AG09319 (cell line): ENCODE results near the gene MRPL28.

ENCODE experiments used
- DNase-seq: peaks from one replicate; pipeline ENCODE4 v3.0.0-alpha.2; 2010; ENCODE audit warnings: low read depth; ENCODE audit errors: extremely low read depth
- CTCF ChIP-seq: IDR thresholded peaks from 2 replicates; pipeline ENCODE4 v1.5.1; 2011; ENCODE audit warnings: low read depth, mild to moderate bottlenecking, inconsistent platforms, low read length, moderate library complexity

MRPL28 gene

DNA sequence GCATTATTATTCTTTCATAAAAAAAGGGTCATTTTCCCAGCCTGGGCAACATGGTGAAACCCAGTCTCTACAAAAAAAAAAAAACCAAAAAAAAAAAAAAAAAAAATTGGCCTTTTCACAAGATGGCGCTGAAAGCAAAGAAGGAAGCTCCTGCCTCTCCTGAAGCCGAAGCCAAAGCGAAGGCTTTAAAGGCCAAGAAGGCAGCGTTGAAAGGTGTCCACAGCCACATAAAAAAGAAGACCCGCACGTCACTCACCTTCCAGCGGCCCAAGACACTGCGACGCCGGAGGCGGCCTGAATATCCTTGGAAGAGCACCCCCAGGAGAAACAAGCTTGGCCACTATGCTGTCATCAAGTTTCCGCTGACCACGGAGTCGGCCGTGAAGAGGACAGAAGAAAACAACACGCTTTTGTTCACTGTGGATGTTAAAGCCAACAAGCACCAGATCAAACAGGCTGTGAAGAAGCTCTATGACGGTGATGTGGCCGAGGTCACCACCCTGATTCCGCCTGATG, 16.4 kb upstream of the MRPL28 start:
- no peak for DNase-seq
- no peak for TF ChIP-seq CTCF

- DNase-seq, result no peak
- no peak for TF ChIP-seq CTCF
These were observed 13.2 kb upstream of the MRPL28 start for GRCh38 chr16:383326-384051.

DNA sequence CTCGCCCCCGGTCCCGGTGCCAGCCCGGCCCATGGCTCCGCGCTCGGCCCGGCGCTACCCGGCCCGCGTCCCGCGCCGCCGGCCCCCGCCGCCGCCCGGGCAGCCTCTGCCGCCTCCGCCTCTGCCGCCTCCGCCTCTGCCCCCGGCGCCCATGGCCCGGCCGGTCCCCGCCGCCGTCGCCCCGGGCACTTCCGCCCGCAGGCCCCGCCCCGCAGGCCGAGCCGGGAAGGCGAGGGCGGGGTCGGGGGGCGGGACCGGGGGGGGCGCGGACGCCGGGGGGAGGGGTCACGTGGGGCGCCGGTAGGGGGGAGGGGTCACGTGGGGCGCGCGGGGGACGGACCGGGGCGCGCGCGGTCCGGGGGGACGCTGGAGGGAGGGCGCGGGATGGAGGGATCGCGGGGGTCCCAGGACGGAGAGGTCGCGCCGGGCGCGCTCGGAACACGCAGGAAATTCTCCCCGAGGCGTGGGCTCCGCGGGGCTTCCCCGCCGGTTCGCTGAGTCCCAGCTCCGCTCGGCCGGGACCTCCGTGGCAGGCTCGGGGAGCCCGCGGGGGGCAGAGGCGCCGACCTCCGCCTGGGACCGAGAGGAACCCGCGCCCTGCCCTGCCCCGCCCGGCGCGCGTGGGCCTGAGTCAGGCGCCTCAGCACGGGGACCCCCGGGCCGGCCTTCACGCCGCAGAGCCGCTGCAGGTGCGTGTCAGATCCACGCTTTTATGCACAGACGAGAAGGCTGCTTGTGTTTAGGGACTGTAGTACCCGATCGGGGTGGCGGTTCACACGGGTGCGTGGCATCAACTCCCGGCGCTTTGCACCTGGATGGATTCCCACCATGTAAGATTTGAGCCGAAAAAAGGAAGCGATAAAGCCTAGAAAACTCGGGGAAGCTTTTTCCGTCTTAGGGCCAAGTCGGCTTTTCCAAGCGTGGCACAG, 11.7 kb upstream of the MRPL28 start, which contains the start of gene PGAP6:
Gene PGAP6, minus strand, starts transcription at position 190 of the 929 bp plus-strand sequence. Its CDS starts 157 bp downstream, at position 33.
- no peak for DNase-seq
- TF ChIP-seq CTCF, result no peak

- no peak for TF ChIP-seq CTCF
- DNase-seq, result no peak
These were observed 10.9 kb upstream of the MRPL28 start for GRCh38 chr16:381012-381788.

DNA sequence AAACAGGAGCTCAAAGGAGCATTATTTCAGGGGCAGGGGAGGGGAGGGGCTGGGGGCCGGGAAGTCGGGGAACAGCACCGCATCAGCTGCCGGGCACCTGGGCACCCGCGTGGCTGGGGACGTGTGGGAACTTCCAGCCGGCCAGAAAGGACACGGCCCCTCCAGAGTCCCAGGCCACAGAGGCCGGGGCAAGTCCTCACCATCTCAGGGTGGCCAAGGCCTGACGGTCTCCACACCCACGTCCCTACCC, 10.3 kb upstream of the MRPL28 start:
- no peak for DNase-seq
- no peak for TF ChIP-seq CTCF

DNA sequence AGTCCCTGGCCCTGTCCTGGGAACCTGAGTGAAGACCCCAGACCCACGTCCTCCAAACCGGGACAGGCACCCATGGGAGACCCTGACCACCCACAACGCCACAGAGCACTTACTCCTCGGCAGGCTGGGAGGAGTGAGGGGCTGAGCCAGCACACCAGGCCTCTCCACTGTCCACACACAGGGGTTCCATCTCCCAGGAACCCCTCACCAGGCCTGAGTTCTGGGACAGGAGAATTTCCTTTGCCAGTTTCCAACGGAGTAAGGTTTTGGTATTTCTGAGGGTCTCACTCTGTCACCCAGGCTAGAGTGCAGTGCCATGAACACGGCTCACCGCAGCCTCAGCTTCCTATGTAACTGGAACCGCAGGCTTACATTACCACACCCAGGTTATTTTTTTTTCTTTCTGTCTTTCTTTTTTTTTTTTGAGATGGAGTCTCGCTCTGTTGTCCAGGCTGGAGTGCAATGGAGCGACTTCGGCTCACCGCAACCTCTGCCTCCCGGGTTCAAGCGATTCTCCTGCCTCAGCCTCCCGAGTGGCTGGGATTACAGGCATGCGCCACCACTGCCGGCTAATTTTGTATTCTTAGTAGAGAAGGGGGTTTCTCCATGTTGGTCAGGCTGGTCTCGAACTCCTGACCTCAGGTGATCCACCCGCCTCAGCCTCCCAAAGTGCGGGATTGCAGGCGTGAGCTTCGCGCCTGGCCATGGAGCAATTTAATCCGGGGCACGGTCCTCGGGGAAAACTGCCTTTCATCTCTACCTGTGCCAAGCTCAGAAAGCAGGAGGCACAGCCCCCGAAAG, 9.8 kb upstream of the MRPL28 start:
- no peak for TF ChIP-seq CTCF
- no peak for DNase-seq
